Hematopoietic multipotent progenitor cell treated with erythropoietin and hydrocortisone succinate and interleukin-3 and kit ligand, for 15 days (in vitro differentiated cells): ENCODE data around the gene FARS2.

Source experiments
- DNase-seq: peaks from one replicate; pipeline ENCODE4 v3.0.0-alpha.2; 2015; ENCODE audit warnings: low spot score

FARS2 gene

GRCh38 chr6:5379647-5380242, 118.4 kb downstream of the FARS2 start:
- peak; percentile 42 for DNase-seq

GRCh38 chr6:5383856-5384255, 122.5 kb downstream of the FARS2 start:
- DNase-seq: no peak

GRCh38 chr6:5384276-5384675, 123.0 kb downstream of the FARS2 start:
- no peak for DNase-seq

- DNase-seq: no peak
Measured at GRCh38 chr6:5388326-5388725, 127.0 kb downstream of the FARS2 start.

- no peak for DNase-seq
Measured at GRCh38 chr6:5389086-5389745, 127.9 kb downstream of the FARS2 start.

GRCh38 chr6:5390177-5390576, 128.9 kb downstream of the FARS2 start:
- no peak for DNase-seq

GRCh38 chr6:5394280-5394679, 133.0 kb downstream of the FARS2 start:
- no peak for DNase-seq

- no peak for DNase-seq
Measured at GRCh38 chr6:5395719-5396118, 134.4 kb downstream of the FARS2 start.

GRCh38 chr6:5398530-5398929, 137.2 kb downstream of the FARS2 start:
- peak; percentile 58 for DNase-seq

GRCh38 chr6:5399391-5399790, 138.1 kb downstream of the FARS2 start:
- DNase-seq: no peak

GRCh38 chr6:5401845-5402738, 140.8 kb downstream of the FARS2 start:
- peak; percentile 47 for DNase-seq

GRCh38 chr6:5403076-5403475, 141.8 kb downstream of the FARS2 start:
- DNase-seq: peak; percentile 13

GRCh38 chr6:5403609-5404008, 142.3 kb downstream of the FARS2 start:
- DNase-seq: peak; percentile 38

- no peak for DNase-seq
Measured at GRCh38 chr6:5405976-5406375, 144.7 kb downstream of the FARS2 start.

GRCh38 chr6:5411414-5411813, 150.1 kb downstream of the FARS2 start:
- DNase-seq: no peak

- DNase-seq: no peak
Measured at GRCh38 chr6:5412017-5412416, 150.7 kb downstream of the FARS2 start.

- DNase-seq: no peak
Measured at GRCh38 chr6:5412663-5413062, 151.3 kb downstream of the FARS2 start.

GRCh38 chr6:5416250-5416649, 154.9 kb downstream of the FARS2 start:
- no peak for DNase-seq

GRCh38 chr6:5422321-5422915, 161.1 kb downstream of the FARS2 start:
- DNase-seq: peak; percentile 24

GRCh38 chr6:5423251-5423650, 161.9 kb downstream of the FARS2 start:
- no peak for DNase-seq

GRCh38 chr6:5424726-5425125, 163.4 kb downstream of the FARS2 start:
- no peak for DNase-seq

- DNase-seq: no peak
Measured at GRCh38 chr6:5425267-5425666, 164.0 kb downstream of the FARS2 start.

- no peak for DNase-seq
Measured at GRCh38 chr6:5425797-5426196, 164.5 kb downstream of the FARS2 start.
